ENCODE data around the gene MAPKAPK3.

Gene MAPKAPK3

DNA sequence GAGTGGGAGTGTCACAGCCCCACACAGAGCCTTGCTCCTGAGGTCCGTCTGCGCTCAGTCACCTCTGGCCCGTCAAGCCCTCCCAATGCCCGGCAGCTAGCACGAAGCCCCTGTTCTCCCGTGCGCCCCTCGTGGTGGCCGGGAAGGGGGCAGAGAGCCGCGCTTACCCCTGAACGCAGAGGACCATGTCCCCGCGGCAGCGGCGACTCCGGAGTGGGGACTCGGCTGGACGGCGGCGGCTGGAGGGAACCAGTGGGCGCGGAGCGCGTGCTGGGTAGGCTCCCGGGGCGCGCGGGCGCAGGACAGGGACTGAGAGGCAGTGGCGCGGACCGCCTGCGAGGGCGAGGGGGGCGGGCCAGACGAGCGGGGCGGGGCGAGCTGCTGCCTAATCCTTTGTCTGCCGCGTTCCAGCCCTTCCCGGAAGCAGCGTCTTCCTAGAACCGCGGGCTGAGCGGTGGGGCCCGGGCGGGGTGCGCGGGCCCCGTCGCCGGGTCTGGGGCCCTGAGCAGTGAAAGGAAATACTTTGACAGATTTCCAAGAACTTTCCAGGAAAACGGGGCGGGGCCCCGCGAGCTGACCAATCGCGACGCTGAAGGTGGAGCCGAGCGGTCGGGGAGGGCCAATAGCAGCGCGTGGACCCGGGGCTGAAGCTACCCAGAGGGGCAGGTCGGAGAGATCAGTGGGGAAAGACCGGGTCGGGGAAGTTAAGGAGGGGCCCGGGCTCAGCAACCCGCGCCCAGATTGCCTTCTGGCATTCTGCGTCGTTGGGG, 5.3 kb upstream of the MAPKAPK3 start, which contains the start of gene CISH:
TSS of gene CISH (minus strand) at position 311 of the 770 bp plus-strand sequence. CDS start at position 187, 124 bp downstream.
- peak within 1 kb of the TSS; percentile 96 for H3K4me3 Mint-ChIP-seq
- peak within 1 kb of the TSS; percentile 97 for H3K27ac Mint-ChIP-seq
- H3K4me1 Mint-ChIP-seq = peaks cover 67% of the 10 kb centered on the region
- no peaks in the 10 kb centered on the region for H3K27me3 Mint-ChIP-seq
- H3K36me3 Mint-ChIP-seq = peaks cover 28% of the 10 kb centered on the region
- no peaks in the 10 kb centered on the region for H3K9me3 Mint-ChIP-seq

DNA sequence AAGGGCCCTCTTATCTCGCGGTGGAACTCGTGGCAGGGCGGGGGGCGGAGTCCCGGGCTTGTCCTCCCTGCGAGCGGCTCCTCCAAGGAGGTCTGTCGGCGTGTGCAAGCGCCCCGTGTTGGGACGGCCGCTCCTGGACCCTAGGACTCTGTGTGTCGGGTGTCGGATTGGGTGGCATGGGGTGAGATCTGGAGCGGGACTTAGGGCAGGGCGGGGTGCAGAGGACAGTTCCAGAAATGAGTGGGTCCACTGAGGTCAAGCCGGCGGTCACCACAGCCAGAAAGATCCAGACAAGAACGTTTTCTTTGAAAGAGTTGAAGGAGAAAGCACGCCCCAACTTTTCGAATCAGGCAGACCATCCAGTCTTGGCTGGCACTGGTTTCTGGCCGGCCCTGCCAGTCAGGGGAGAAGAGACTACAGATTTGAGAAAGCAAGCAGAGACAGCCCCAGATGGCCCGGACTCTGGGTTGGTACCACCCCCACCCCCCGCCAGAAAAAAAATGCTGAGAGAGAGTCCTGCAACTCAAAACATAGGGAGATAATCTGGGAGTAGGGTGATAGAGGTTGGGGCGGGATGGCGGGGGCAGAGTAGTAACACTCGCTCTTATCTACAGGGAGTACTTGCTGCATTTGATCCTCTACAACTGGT, 4.6 kb upstream of the MAPKAPK3 start:
- H3K27me3 Mint-ChIP-seq = no peaks in the 10 kb centered on the region
- H3K4me1 Mint-ChIP-seq = peaks cover 60% of the 10 kb centered on the region
- H3K4me3 Mint-ChIP-seq = peak overlapping the region; percentile 96
- H3K36me3 Mint-ChIP-seq = peaks cover 26% of the 10 kb centered on the region
- H3K9me3 Mint-ChIP-seq = no peaks in the 10 kb centered on the region
- peak overlapping the region; percentile 97 for H3K27ac Mint-ChIP-seq

DNA sequence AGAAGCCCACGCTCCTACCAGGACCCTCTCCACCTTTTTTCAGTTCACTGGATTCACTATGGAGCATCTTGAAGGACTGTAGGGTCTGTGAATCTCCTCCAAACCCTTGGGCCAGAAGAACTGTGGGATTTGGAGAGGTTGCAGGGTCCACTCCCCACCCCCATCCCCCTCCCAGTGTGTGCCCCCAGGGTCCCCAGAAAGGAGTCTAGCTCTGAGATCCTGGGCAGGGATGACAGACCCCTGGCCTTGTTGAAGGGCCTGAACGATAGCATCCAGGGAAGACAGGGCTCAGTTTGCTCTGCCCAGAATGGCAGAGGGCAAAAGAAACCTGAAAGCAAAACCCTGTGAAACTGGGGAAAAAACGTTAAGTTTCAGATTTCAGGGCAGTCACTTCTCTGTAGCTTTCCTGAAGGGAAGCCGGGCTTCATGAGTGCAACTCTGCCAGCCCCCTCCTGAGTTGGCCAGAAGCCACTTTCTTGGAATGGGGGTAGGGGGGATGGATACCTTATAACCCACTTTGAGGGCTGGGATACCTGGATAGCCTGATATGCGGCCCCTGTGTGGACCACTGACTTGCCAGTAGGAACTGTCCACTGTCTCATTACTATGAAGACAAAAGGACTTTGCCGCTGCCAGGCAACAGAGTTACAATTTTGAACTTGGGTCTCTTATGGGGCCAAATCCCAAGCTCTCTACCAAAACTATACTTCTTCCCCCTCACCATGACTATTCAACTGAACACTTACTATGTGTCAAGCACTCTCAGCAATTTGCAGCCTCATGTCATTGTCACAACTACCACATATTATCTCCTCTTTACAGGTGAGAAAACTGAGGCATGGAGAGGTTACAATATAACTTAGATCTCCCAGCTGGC, 3.7 kb upstream of the MAPKAPK3 start:
- peak overlapping the region; percentile 96 for H3K4me3 Mint-ChIP-seq
- peaks cover 54% of the 10 kb centered on the region for H3K4me1 Mint-ChIP-seq
- no peaks in the 10 kb centered on the region for H3K9me3 Mint-ChIP-seq
- H3K27ac Mint-ChIP-seq = peak overlapping the region; percentile 97
- H3K36me3 Mint-ChIP-seq = peaks cover 22% of the 10 kb centered on the region
- H3K27me3 Mint-ChIP-seq = no peaks in the 10 kb centered on the region

DNA sequence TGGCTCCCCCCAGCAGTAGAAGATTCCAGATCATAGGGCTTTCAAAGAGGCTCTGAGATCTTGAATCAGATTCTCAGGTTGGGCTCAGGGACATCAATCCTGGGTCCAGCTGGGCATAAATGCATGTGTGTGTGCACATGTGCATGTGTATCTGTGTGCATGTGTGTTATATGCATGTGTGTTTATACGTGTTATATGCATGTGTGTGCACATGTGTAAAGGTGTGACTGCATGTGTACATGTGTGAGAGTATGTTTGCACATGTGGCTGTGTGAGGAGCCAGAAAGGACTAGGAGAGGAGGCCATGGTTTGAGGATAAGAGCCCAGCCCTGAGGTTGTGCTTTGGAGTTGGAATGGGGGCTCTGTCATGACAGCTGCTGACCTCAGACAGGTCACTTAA, 1.8 kb upstream of the MAPKAPK3 start:
- Mint-ChIP-seq H3K27ac (no peak overlapping the region), H3K4me3 (no peak overlapping the region), H3K27me3 (no peaks in the 10 kb centered on the region), H3K9me3 (no peaks in the 10 kb centered on the region), H3K36me3 (peaks cover 6% of the 10 kb centered on the region), H3K4me1 (peaks cover 55% of the 10 kb centered on the region)

DNA sequence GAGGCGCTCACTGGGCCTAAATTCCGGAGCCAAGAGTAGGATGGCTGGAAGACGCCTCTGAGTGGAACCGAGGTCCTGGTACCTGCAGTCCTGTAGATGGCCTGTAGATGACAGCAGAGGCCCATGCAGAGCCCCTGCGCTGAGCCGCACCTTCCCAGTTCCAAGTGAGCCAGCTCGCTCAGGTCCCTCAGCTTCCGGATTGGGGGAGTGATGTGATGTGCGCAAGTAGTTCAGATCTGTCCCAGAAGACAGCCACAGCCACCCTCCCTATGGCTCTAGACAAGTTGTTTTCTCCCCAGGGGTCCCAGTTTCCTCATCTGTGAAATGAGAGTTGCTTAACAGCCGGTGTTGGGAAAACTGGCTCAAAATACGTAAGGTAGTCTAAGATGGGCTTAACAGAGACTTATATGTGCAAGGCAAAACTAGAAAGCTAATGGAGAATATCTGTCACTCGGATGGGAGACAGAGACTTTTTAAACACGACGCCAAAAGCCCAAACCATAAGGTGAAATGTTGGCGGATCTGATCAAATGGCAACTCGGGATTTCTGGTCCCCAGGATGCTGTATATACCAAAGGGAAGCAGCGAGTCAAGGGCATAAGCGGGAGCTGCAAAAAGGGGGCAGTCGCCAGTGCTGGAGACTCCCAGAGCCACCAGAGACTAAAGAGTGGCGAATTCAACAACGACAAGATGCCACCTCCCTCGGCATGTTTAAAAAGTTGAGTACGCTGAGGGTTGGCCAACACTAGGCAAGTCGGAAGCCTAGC, 765 bp upstream of the MAPKAPK3 start:
- H3K4me3 Mint-ChIP-seq = peak overlapping the region; percentile 95
- H3K27me3 Mint-ChIP-seq = no peaks in the 10 kb centered on the region
- H3K27ac Mint-ChIP-seq = peak overlapping the region; percentile 96
- H3K4me1 Mint-ChIP-seq = peaks cover 65% of the 10 kb centered on the region
- no peaks in the 10 kb centered on the region for H3K9me3 Mint-ChIP-seq
- H3K36me3 Mint-ChIP-seq = peaks cover 2% of the 10 kb centered on the region

DNA sequence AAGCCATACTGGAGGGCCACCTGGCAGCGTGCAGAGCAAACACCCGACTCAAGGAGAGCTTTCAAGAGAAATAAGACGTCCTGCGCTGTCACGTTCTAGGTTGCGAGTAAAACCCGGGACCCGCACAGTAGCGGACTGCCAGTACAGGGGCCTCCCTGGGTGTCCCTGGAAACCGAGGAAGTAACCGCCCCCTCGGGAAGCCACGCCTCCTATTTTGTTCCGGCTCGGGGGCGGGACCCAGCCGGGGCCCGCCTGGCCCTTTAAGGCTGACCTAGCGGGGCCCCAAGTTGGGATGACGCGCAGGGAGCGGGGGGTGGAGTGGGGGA, 218 bp upstream of the MAPKAPK3 start:
- peak overlapping the region; percentile 96 for H3K27ac Mint-ChIP-seq
- H3K9me3 Mint-ChIP-seq = no peaks in the 10 kb centered on the region
- no peaks in the 10 kb centered on the region for H3K27me3 Mint-ChIP-seq
- H3K4me3 Mint-ChIP-seq = peak overlapping the region; percentile 95
- peaks cover 67% of the 10 kb centered on the region for H3K4me1 Mint-ChIP-seq
- peaks cover 2% of the 10 kb centered on the region for H3K36me3 Mint-ChIP-seq

DNA sequence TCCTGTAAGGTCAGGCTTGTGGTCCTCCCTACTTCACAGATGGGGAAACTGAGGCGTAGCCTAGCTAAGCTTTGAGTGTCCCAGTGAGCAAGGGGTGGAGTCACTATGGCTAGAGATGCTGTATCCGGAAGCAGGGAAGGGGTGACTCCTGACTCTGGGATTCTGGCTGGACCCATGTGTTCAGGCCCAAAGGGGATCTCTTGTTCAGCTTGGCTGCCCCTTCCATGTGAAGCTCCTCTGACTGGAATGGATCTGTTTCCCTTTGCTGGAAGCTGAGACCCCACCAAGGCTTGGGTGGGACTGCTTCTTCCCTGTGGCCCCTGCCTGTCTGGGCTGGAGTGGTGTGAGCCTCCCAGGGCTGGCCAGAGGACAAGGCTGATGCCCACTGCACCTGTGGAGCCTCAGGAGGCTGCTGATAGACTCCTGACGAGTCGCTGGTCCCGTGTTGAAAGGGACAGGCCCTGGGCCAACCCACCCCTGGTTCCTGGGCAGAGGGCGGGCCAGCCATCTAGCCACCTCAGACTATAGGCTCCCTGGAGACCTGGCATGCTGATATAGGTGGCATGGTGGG, 1.0 kb downstream of the MAPKAPK3 start:
- no peaks in the 10 kb centered on the region for H3K27me3 Mint-ChIP-seq
- H3K4me3 Mint-ChIP-seq = peak overlapping the region; percentile 95
- H3K9me3 Mint-ChIP-seq = no peaks in the 10 kb centered on the region
- H3K27ac Mint-ChIP-seq = peak overlapping the region; percentile 84
- H3K36me3 Mint-ChIP-seq = peaks cover 2% of the 10 kb centered on the region
- H3K4me1 Mint-ChIP-seq = peaks cover 68% of the 10 kb centered on the region

DNA sequence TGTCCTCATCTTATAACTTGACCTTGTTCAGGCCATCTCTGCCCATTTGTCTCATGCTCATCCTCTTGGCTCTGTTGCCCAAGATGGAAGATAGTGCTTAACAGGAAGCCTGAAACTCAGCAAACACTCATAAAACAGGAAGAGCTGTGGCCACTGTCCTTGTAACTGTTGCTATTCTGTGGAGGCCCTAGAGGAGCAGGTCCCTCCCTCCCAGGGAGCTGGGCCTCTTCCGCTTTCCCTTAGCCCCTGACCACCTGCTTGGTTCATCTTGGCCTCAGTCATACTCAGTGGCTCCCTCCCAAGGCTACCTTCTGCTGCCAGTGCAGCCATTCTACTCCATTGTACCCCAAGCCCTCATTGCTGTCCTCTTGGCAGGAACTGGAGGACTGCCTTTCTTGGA, 3.5 kb downstream of the MAPKAPK3 start:
- H3K36me3 Mint-ChIP-seq = peaks cover 2% of the 10 kb centered on the region
- H3K4me3 Mint-ChIP-seq = peak overlapping the region; percentile 62
- H3K27ac Mint-ChIP-seq = peak overlapping the region; percentile 73
- H3K27me3 Mint-ChIP-seq = no peaks in the 10 kb centered on the region
- H3K9me3 Mint-ChIP-seq = no peaks in the 10 kb centered on the region
- peaks cover 79% of the 10 kb centered on the region for H3K4me1 Mint-ChIP-seq

DNA sequence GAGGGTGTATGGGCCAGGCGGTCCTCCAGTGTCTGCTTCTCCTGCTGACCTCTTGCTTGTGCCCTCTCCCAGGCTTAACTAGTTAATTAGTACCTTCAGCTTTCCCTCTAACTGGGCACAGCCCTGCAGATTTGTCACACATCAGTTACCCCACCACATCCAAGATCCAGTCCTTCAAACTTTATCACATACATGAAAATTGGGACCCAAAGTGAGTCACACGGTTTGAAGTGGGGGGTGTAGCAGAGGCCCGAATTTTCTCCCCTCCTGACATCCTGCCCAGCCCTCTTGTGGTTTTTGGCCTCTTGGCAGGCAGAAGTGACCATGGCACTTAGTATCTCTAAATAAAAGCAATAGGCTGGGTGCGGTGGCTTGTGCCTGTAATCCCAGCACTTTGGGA, 3.9 kb downstream of the MAPKAPK3 start:
- no peaks in the 10 kb centered on the region for H3K9me3 Mint-ChIP-seq
- H3K36me3 Mint-ChIP-seq = peaks cover 2% of the 10 kb centered on the region
- H3K4me1 Mint-ChIP-seq = peaks cover 80% of the 10 kb centered on the region
- no peaks in the 10 kb centered on the region for H3K27me3 Mint-ChIP-seq
- peak overlapping the region; percentile 73 for H3K27ac Mint-ChIP-seq
- H3K4me3 Mint-ChIP-seq = peak overlapping the region; percentile 62

DNA sequence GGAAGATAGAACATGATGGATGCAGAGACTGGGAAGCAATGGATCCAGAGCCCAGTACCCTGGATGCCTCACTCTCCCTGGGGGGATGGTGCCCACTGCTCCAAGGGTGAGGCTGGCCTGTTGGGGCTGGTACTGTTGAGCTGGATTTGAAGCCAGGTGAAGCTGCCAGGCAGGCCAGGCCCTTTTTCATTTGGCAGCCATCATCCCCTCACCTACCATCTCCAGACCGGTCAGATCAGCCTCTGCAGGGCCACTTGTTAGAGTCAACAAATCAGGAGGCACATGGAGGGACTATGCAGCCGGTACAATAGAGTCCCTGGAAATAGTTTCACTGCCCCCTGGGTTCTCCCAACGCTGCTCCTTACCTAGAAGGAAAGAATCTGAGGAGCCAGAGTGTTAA, 5.9 kb downstream of the MAPKAPK3 start:
- Mint-ChIP-seq H3K9me3 (no peaks in the 10 kb centered on the region), H3K4me3 (peak overlapping the region; percentile 55), H3K27me3 (no peaks in the 10 kb centered on the region), H3K4me1 (peaks cover 93% of the 10 kb centered on the region), H3K36me3 (peaks cover 2% of the 10 kb centered on the region), H3K27ac (peak overlapping the region; percentile 81)

DNA sequence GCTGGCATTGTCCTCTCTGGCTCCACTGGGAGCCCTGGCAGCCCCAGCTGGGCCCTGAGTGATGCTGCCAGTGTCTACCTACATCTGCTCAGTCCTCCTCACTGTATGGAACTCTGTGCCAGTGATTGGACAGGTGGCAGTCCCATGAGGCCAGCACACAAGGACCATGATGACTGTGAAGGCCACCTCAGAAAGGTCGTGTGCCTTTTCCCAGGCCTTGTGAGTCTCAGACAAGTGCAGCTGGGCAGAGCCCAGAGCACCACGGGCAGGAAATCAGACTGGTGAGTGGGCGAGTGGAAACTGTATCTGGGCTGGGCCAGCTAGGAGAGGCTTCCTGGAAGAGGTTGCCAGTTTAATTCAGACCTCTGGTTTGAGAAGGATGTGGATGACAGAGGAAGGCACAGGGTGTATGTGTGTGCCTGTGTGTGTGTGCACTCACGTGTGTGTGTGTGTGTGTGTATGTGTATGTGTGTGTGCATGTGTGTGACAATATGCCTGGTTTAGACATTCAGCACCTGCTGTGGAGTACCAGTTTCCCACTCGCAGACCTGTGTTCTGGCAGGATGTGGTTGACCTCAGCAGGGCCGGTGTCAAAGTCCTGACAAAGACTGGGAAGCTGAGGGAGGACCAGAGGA, 7.0 kb downstream of the MAPKAPK3 start:
- Mint-ChIP-seq H3K36me3 (peaks cover under 1% of the 10 kb centered on the region), H3K4me3 (peak overlapping the region; percentile 78), H3K9me3 (no peaks in the 10 kb centered on the region), H3K27ac (peak overlapping the region; percentile 92), H3K4me1 (peaks cover 96% of the 10 kb centered on the region), H3K27me3 (no peaks in the 10 kb centered on the region)

DNA sequence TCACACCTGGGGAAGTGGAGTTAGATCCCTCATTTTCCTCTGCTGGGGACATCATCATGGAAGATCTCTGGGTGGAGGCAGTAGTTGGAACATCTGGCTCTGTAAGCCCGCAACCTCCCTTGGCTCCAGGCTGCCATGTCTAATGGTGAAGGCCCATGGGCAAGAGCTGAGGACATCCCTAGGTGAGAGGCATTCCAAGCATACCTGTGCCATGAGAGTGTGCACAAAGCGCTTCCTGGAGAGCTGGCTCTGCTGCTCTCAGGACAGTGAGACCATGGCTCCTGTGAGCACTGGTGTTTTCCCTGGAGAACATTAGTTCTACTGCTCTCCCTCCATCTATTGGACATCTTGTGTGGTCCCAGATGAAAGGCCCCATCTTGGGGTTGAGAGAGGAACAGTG, 7.7 kb downstream of the MAPKAPK3 start:
- Mint-ChIP-seq H3K27ac (peak overlapping the region; percentile 92), H3K36me3 (no peaks in the 10 kb centered on the region), H3K27me3 (no peaks in the 10 kb centered on the region), H3K4me3 (peak overlapping the region; percentile 78), H3K4me1 (peaks cover 94% of the 10 kb centered on the region), H3K9me3 (no peaks in the 10 kb centered on the region)

DNA sequence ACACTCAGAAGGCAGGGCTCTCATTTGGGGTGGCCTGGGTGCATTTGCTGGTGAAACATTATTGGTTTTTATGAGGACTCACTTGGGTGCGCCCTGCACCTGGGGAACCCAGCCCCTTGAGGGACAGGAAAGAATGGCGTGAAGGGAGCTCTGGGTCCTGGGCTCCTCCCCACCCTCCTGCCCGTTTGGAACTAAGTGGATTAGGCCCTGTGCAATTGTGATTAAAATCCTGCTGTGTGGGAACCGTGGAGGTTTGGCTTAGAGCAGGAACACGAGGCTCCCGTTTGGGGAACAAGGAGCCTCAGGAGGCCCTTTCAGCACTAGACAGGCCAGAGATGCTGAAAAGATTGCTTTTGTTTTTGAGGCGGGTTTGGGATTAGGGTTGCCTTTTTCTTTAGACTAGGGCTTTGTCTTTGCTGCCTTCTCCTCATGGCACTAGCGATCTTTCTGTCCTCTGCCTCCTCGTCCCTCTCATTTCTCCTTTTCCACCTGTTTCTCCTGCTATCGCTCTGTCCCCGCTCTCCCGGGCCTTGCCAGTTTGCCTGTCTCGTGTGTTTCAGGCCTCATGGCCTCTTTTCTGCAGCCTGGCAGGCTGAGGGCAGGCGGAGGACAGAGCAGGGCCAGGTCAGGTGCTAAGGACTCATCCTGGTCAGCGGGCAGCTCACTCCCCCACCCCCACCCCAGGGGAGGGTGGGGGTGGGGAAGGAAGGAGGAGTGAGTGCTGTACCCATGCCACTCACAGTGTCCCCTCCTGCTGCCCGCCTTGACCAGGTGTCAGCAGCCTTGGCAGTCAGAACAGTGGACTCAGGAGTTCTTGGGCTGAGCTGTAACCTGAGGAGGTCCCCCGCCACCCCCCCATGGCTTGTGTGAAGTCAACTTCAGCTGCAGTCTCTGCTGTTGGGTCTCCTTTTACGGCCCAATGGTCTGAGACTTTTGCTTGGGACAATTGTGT, 8.6 kb downstream of the MAPKAPK3 start:
- H3K36me3 Mint-ChIP-seq = no peaks in the 10 kb centered on the region
- no peaks in the 10 kb centered on the region for H3K27me3 Mint-ChIP-seq
- H3K9me3 Mint-ChIP-seq = no peaks in the 10 kb centered on the region
- peak overlapping the region; percentile 7 for H3K4me3 Mint-ChIP-seq
- peak overlapping the region; percentile 41 for H3K27ac Mint-ChIP-seq
- H3K4me1 Mint-ChIP-seq = peaks cover 94% of the 10 kb centered on the region
